IMR-90 (cell line): Measurements from ENCODE around the gene CKAP4. TPM values are rescaled to one million over a fixed set of nuclear protein-coding genes. Genes with fewer than 3 reads are reported as not detected.

Experiments
- ATAC-seq: fragments of 200-7000 bp; cut with Tn5 transposase; 2 replicates; pipeline ENCODE4 v1.9.1; 2020; ENCODE audit warnings: low read depth, mild to moderate bottlenecking, moderate library complexity
- BruUV-seq: library from RNA; stranded (reverse); fragments of 400-500 nt; replicated peaks from 2 replicates; lab custom pipeline; 2021; lab: Mats Ljungman, UMichigan
- CTCF ChIA-PET: fragments of 300-600 bp; formaldehyde crosslinking; extraction: SDS; loops from one replicate; lab custom pipeline; 2021; ENCODE audit warnings: antibody characterized with exemption; lab: Yijun Ruan, JAX
- POLR2A ChIA-PET: fragments of 300-600 bp; sonication (Branson Sonifier 250); formaldehyde crosslinking; loops from one replicate; lab custom pipeline; 2022; ENCODE audit warnings: antibody characterized with exemption; ENCODE audit not compliant: unreplicated experiment; lab: Charles Lee
- DNase-seq: peaks from one replicate; pipeline ENCODE4 v3.0.0; 2013
- H2AFZ ChIP-seq: replicated peaks from 2 replicates; pipeline ENCODE3; 2013; ENCODE audit warnings: low read length, mild to moderate bottlenecking; ENCODE audit not compliant: poor library complexity
- H2AK5ac ChIP-seq: 2 replicates; pipeline ENCODE4 v1.6.1; 2013; ENCODE audit warnings: low read depth, low read length, inconsistent platforms
- H2AK9ac ChIP-seq: replicated peaks from 2 replicates; pipeline ENCODE3; 2013; ENCODE audit warnings: mild to moderate bottlenecking, low read depth, low read length, moderate library complexity; ENCODE audit not compliant: poor library complexity
- H2BK120ac ChIP-seq: 2 replicates; pipeline ENCODE4 v1.6.1; 2013; ENCODE audit warnings: low read depth, low read length, inconsistent platforms
- H2BK15ac ChIP-seq: 3 replicates; pipeline ENCODE4 v1.6.1; 2013; ENCODE audit warnings: low read depth, low read length, inconsistent platforms
- H2BK20ac ChIP-seq: 2 replicates; pipeline ENCODE4 v1.6.1; 2013; ENCODE audit warnings: low read depth, mild to moderate bottlenecking, inconsistent platforms, low read length, moderate library complexity
- H2BK5ac ChIP-seq: 2 replicates; pipeline ENCODE4 v1.6.1; 2013; ENCODE audit warnings: mild to moderate bottlenecking, low read depth, low read length, inconsistent platforms; ENCODE audit not compliant: poor library complexity, severe bottlenecking
- H3K14ac ChIP-seq: replicated peaks from 2 replicates; pipeline ENCODE4 v1.6.1; 2013; ENCODE audit warnings: low read depth, low read length, inconsistent platforms
- H3K18ac ChIP-seq: 2 replicates; pipeline ENCODE4 v1.6.1; 2013; ENCODE audit warnings: low read depth, low read length, control low read depth
- H3K23ac ChIP-seq: 2 replicates; pipeline ENCODE4 v1.6.1; 2013; ENCODE audit warnings: low read depth, low read length, inconsistent platforms
- H3K27ac ChIP-seq: 2 replicates; pipeline ENCODE4 v1.5.1; 2013; ENCODE audit warnings: mild to moderate bottlenecking, control low read depth, low read length; ENCODE audit not compliant: insufficient read depth
- H3K27me3 ChIP-seq: 2 replicates; pipeline ENCODE4 v1.6.1; 2013; ENCODE audit warnings: low read length; ENCODE audit not compliant: control insufficient read depth, insufficient read depth
- H3K36me3 ChIP-seq: 2 replicates; pipeline ENCODE4 v1.6.1; 2013; ENCODE audit warnings: low read length, mixed read lengths; ENCODE audit not compliant: control insufficient read depth, insufficient read depth
- H3K4ac ChIP-seq: 2 replicates; pipeline ENCODE4 v1.6.1; 2013; ENCODE audit warnings: low read depth, low read length, inconsistent platforms
- H3K4me1 ChIP-seq: 2 replicates; pipeline ENCODE4 v1.6.1; 2013; ENCODE audit warnings: low read length, mixed read lengths; ENCODE audit not compliant: control insufficient read depth, insufficient read depth
- H3K4me2 ChIP-seq: 2 replicates; pipeline ENCODE4 v1.6.1; 2013; ENCODE audit warnings: low read depth, mild to moderate bottlenecking, control low read depth, low read length, moderate library complexity
- H3K4me3 ChIP-seq: 2 replicates; pipeline ENCODE4 v1.5.1; 2013; ENCODE audit warnings: low read depth, mild to moderate bottlenecking, control low read depth, low read length, moderate library complexity; ENCODE audit not compliant: insufficient read depth
- H3K56ac ChIP-seq: 2 replicates; pipeline ENCODE4 v1.6.1; 2013; ENCODE audit warnings: low read length, inconsistent platforms; ENCODE audit not compliant: insufficient read depth; ENCODE audit errors: extremely low read depth
- H3K79me1 ChIP-seq, 2 experiments: 2 replicates each; pipeline ENCODE4 v1.6.1; 2013; ENCODE audit warnings: low read length in 2 of 2, inconsistent platforms in 1 of 2, low read depth in 1 of 2
- H3K9ac ChIP-seq: 2 replicates; pipeline ENCODE4 v1.6.1; 2013; ENCODE audit warnings: low read depth, low read length, control low read depth
- H3K9me1 ChIP-seq: 2 replicates; pipeline ENCODE4 v1.6.1; 2013; ENCODE audit warnings: low read length, inconsistent platforms; ENCODE audit not compliant: insufficient read depth
- H3K9me3 ChIP-seq: 2 replicates; pipeline ENCODE4 v1.6.1; 2013; ENCODE audit warnings: low read length; ENCODE audit not compliant: control insufficient read depth, insufficient read depth
- H4K20me1 ChIP-seq: 2 replicates; pipeline ENCODE4 v1.6.1; 2013; ENCODE audit warnings: low read length, inconsistent platforms; ENCODE audit not compliant: insufficient read depth
- H4K5ac ChIP-seq: 2 replicates; pipeline ENCODE4 v1.6.1; 2013; ENCODE audit warnings: mild to moderate bottlenecking, low read depth, low read length, control low read depth
- H4K8ac ChIP-seq, 2 experiments: 2 replicates each; pipeline ENCODE4 v1.6.1; 2013; ENCODE audit warnings: low read depth in 2 of 2, low read length in 2 of 2, control low read depth in 1 of 2, inconsistent platforms in 1 of 2
- H4K91ac ChIP-seq: 2 replicates; pipeline ENCODE4 v1.6.1; 2013; ENCODE audit warnings: low read depth, low read length, inconsistent platforms; ENCODE audit not compliant: insufficient read depth
- BHLHE40 ChIP-seq: fragments of 150-350 bp; IDR thresholded peaks from 2 replicates; pipeline ENCODE4 v1.6.1; 2016; ENCODE audit warnings: mild to moderate bottlenecking, low read depth, low read length
- MAZ ChIP-seq: IDR thresholded peaks from 2 replicates; pipeline ENCODE4 v1.6.1; 2012; ENCODE audit warnings: low read depth, mild to moderate bottlenecking, low read length, improper control_type of control experiment, moderate library complexity, borderline replicate concordance
- SMC3 ChIP-seq: fragments of 150-350 bp; IDR thresholded peaks from 2 replicates; pipeline ENCODE4 v1.6.1; 2016; ENCODE audit warnings: low read depth, mild to moderate bottlenecking, antibody characterized with exemption, low read length, moderate library complexity
- WGBS, 2 experiments: methylation state at CpG; one replicate each; pipeline versions ENCODE4 v1.1.5 to v1.1.7; 2013; ENCODE audit warnings: missing lambda C conversion rate in 2 of 2; ENCODE audit not compliant: insufficient read length in 1 of 2; ENCODE audit errors: extremely low coverage in 2 of 2; 5-methylcytosine and 5-hydroxymethylcytosine counted together
- dilution Hi-C: fragments of 300-500 bp; cut with HindIII; formaldehyde crosslinking; loops from one replicate; pipeline ENCODE4 v1.14.3; 2018; ENCODE audit warnings: low sequenced_read_pairs; ENCODE audit not compliant: unreplicated experiment
- in situ Hi-C: fragments of 300-500 bp; cut with MboI; formaldehyde crosslinking; loops from 3 replicates; pipeline ENCODE4 v1.14.3; 2019; ENCODE audit warnings: low sequenced_read_pairs, inconsistent platforms, mixed read lengths
- intact Hi-C: fragments of 100-400 bp; cut with micrococcal nuclease; formaldehyde crosslinking; loops from 2 replicates; pipeline ENCODE4 v1.10.0; 2022
- polyA plus RNA-seq, 3 experiments: library from polyadenylated mRNA; depleted of rRNA; stranded (reverse); fragments of >200 nt; gene quantifications; 2 replicates each; pipeline ENCODE4 v1.2.3, GENCODE V29; 2012; ENCODE audit warnings: low replicate concordance in 1 of 3
- total RNA-seq: library from RNA; depleted of rRNA; stranded (reverse); fragments of >200 nt; gene quantifications from 2 replicates; pipeline ENCODE4 v1.2.3, GENCODE V29; 2012

The CKAP4 gene
- total and polyA plus RNA-seq, 2 of the 4 experiments (the other 2 are of a cell fraction), result 94.5 to 297 TPM

DNA sequence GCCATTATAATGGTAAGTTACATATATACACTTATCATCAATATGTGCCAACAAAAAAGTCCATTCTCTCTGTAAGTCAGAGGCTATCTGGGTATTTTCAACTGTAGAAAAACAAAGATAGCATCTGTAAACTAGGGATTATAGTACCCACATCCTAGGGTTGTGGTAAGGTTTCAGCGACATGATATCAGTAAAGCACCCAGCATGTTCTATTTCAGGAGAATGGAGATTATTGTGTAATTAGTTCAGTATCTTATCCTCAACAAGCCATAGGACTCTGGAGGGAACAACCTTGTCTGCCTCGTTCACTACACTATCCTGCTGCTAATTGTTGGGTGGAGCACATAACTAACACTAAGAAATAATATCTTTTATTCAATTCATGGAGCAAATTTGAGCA lies 19.7 kb upstream of the CKAP4 start:
- TF ChIP-seq MAZ, result no peak
- TF ChIP-seq SMC3, result no peak
- no peak for TF ChIP-seq BHLHE40
- Histone ChIP-seq H3K4me2 (no peak overlapping the region), H2BK20ac (no peak overlapping the region), H4K91ac (no peak overlapping the region), H2BK120ac (no peak overlapping the region), H3K56ac (no peak overlapping the region), H3K23ac (no peak overlapping the region), H3K27ac (no peak overlapping the region), H3K18ac (no peak overlapping the region), H3K79me1 (no peaks in the 10 kb centered on the region), H4K8ac (no peak overlapping the region), H3K4me1 (no peaks in the 10 kb centered on the region), H2BK5ac (no peak overlapping the region), H4K5ac (no peak overlapping the region), H3K14ac (no peak overlapping the region), H3K36me3 (no peaks in the 10 kb centered on the region), H2AK9ac (no peak overlapping the region), H3K9me3 (no peaks in the 10 kb centered on the region), H3K27me3 (peaks cover 1% of the 10 kb centered on the region; the same call in 1 of the 2 replicates), H2BK15ac (no peak overlapping the region), H3K9me1 (no peaks in the 10 kb centered on the region), H2AFZ (no peak overlapping the region), H3K4me3 (no peak overlapping the region), H4K20me1 (no peaks in the 10 kb centered on the region), H3K9ac (no peak overlapping the region), H3K4ac (no peak overlapping the region), H2AK5ac (no peak overlapping the region)
- ChIA-PET POLR2A (no interaction called here), CTCF (no interaction called here)
- in situ Hi-C loops, result no loop called here
- WGBS, 2 experiments, result no CpG with 5 or more reads among the region's 2 CpGs
- BruUV-seq, result no TSS peak
- intact Hi-C loops, result no loop called here
- ATAC-seq (no peak), DNase-seq (no peak)
- dilution Hi-C loops, result no loop called here
